GM21423 (cell line): ENCODE results near the gene ZNF521.

Experiments
- ATAC-seq: cut with Tn5 transposase; IDR thresholded peaks from one replicate; pipeline ENCODE4 v1.9.1; 2021; ENCODE audit warnings: mild to moderate bottlenecking, moderate library complexity; ENCODE audit not compliant: unreplicated experiment

The ZNF521 gene

DNA sequence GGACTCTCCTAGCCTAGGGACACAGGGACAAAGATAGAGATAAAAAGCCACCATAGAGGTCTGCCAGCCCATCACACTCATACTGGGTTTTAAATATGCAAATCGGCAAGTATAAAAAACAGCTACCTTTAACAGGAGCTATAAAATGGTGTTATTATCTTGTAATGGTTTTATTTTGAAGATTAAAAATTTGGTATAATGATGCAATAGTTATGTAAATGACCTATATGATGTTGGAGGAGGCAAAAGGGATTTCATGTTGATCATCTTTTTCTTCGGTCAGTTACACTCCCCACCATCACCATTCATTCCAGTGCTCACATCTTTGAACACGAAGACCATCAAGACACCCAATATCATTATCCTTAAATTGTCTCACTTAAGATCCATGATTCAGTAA lies 11.2 kb downstream of the ZNF521 start:
- ATAC-seq, result no peak

- ATAC-seq, result no peak
Measured at GRCh38 chr18:25335676-25336075, 16.3 kb downstream of the ZNF521 start.

DNA sequence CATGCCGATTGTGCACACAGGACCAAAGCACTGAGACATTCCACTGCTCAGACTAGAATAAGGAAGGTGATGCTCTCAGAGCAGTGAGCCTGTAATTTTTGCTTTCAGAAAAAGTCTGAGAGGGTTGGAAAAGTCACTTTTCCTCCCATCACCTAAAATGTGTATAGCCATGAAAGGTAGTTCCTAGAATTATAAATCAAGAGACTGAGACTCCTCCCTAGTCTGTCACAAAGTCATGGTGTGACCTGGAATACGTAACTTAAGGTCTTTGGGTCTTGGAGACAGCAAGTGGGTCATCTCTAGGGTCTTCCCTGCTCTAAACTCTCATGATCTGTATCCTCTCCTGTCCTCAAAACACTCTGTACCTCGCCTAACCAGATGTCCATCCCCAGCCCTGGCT lies 16.9 kb downstream of the ZNF521 start:
- ATAC-seq, result no peak

DNA sequence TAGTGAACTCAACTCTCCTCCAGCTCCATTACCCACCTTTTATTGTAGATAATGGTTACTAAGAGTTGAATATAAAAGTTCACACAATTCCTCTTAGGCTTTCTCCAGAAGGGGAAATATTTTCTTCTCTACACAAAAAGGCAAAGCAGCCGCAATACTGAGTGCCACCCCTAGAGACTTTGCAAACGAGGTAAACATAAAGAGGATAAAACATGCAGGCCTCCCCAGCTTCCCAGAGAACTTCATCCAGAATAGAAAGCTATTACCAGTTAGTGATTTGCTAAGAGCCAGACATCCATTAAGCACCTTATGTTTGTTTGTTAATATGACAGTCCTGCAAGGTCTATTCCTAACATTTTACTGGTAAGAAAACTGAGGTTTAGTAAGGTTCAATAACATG lies 17.4 kb downstream of the ZNF521 start:
- no peak for ATAC-seq

- no peak for ATAC-seq
Measured at GRCh38 chr18:25332002-25332401, 20.0 kb downstream of the ZNF521 start.

DNA sequence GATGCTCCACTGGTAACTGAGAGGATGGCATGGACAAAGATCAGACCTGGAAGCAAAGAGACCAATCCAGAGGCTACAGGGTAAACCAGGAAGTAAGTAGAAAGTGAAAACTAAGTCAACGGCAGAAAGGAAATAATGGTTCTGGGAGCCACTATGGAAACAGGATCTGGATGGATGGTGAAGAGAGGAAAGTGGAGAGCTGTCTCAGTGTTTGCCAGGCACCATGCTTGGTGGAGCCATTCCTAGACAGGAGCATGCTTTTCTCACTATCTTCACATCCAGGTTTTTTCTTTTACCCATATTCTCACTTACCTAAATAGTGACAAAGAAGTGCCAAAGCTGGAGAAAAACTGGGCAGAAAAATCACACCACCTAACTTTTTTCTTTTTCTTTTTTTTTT lies 22.2 kb downstream of the ZNF521 start:
- no peak for ATAC-seq

DNA sequence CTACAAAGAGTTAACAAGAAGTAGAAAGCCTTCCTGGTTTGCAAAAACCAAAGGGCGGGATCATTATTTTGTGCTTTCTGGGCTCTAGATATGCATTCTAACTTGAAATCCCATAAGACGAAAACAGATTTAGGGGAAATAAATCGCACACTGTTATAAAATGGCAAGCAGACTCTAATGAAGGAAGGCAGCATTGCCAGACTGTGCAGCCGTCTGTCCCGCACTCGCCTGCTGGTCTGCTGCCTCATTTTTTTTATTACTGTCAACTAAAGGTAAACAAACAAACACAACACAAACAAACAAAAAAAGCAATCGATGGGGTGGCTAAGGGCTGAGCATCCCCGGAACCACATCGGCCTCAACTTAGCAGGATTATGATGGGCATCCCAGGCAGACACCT lies 24.4 kb downstream of the ZNF521 start:
- no peak for ATAC-seq

DNA sequence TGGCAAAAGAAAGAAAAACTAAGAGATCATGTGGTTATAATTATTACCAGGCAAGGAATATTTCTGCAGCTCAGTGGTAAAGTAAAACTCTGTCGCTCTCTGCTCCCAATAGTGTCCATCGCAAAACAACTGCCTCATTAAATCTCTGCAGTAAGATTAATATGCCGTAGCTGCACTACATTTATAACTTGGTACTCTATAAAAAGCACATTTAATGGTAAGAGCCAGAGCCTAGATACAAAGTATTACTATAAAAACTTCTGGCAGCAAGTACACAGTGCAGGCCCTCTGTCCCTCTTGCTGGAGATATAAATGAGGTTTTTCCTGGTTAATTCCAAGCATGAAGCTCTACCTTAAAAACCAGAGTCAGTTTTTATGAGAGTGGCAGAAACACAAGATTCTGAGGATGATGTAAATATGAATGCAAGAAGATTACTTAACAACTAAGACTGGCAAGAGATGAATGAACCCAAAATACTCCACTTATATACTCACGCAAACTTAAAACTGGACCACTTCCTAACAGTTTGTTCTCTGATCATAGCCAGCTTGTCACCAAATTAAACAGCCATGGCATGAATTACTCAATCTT lies 25.5 kb downstream of the ZNF521 start:
- ATAC-seq, result no peak

- ATAC-seq, result no peak
Measured at GRCh38 chr18:25322806-25323205, 29.2 kb downstream of the ZNF521 start.

DNA sequence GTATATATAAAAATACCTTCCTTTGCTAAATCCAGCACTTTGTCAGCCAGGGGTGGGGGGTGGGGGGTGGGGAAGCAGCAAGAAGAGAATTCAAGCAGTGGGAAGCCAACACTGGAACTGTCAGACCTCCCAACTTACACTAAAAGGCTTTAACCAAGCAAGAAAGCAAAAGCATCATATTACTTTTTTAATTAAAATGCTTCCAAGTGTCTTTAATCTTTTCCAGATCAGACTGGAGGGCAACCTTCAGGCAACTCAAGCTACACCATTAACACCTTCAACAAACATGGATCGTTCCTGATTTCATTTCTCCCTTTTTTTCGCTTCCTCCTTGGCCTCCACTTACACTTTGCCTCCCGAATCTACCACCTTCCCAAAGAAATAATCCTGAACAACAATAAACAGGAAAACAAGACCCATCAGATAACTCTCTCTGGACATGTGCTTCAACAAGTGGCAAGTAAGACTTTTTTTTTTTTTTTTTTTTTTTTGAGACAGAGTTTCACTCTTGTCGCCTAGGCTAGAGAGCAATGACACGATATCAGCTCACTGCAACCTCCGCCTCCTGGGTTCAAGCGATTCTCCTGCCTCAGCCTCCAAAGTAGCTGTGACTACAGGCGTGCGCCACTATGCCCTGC lies 35.5 kb downstream of the ZNF521 start:
- ATAC-seq, result no peak

GRCh38 chr18:25314838-25315190 lies 37.2 kb downstream of the ZNF521 start:
- no peak for ATAC-seq

- no peak for ATAC-seq
Measured at GRCh38 chr18:25314151-25314837, 37.7 kb downstream of the ZNF521 start.

DNA sequence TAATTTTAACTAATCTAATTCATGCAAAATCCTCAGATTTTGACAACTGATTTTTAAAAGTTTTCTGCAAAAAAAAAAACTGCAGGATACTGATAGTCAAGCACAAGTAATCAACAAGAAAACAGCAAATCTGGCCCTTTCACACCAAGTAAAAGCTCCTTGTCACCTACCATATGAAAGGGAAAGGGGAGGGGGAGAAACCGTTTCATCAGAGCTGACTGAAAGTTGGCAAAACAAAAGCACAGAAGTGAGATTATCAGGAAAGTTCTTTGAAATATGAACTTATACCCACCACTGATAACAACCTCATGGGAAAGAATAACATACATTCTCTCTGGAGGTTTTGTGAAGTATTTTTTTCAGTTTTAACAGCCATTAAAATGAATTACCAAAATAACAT lies 38.7 kb downstream of the ZNF521 start:
- ATAC-seq, result no peak

GRCh38 chr18:25310045-25310444 lies 41.9 kb downstream of the ZNF521 start:
- ATAC-seq, result no peak

GRCh38 chr18:25308381-25308780 lies 43.6 kb downstream of the ZNF521 start:
- ATAC-seq, result no peak

GRCh38 chr18:25307192-25307591 lies 44.8 kb downstream of the ZNF521 start:
- ATAC-seq, result no peak

GRCh38 chr18:25306671-25307070 lies 45.3 kb downstream of the ZNF521 start:
- no peak for ATAC-seq

DNA sequence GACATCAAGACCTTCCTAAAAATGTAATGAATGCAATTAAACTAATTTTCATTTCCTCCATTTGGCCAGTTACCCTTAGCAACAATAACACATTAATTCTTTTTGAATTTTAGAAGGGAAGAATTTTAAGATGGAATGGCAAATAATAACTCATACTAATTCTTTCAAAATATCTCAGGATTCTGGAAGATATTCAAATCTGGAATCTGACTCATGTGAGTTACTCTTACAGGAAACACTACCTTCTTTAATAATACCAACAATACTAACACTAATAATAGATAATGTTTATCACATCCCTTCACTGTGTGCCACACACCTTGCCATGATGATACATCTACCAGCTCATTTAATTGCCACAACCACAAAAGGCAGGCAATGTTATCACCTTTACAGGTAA lies 46.4 kb downstream of the ZNF521 start:
- ATAC-seq, result no peak

GRCh38 chr18:25300492-25300891 lies 51.5 kb downstream of the ZNF521 start:
- ATAC-seq, result no peak

GRCh38 chr18:25299426-25300300 lies 52.3 kb downstream of the ZNF521 start:
- no peak for ATAC-seq

GRCh38 chr18:25298853-25299274 lies 53.1 kb downstream of the ZNF521 start:
- no peak for ATAC-seq
